ENCODE data around the gene NMT1.

The NMT1 gene

GRCh38 chr17:45060797-45061605, at the start of gene NMT1:
TSS of gene NMT1 (plus strand) at chr17:45061317. CDS start at chr17:45061330, 13 bp downstream.
- FAIRE-seq: peak; percentile 97

- no peak for FAIRE-seq
Measured at GRCh38 chr17:45011767-45012166, 49.4 kb upstream of the NMT1 start.

GRCh38 chr17:45013021-45013997, 47.8 kb upstream of the NMT1 start:
- no peak for FAIRE-seq

- FAIRE-seq: no peak
Measured at GRCh38 chr17:45016237-45016636, 44.9 kb upstream of the NMT1 start.

GRCh38 chr17:45016823-45017222, 44.3 kb upstream of the NMT1 start:
- FAIRE-seq: no peak

- no peak for FAIRE-seq
Measured at GRCh38 chr17:45018514-45018847, 42.6 kb upstream of the NMT1 start.

- FAIRE-seq: no peak
Measured at GRCh38 chr17:45018848-45019711, 42.0 kb upstream of the NMT1 start.

GRCh38 chr17:45020354-45021138, 40.6 kb upstream of the NMT1 start:
- FAIRE-seq: no peak

- no peak for FAIRE-seq
Measured at GRCh38 chr17:45021607-45022287, 39.4 kb upstream of the NMT1 start.

GRCh38 chr17:45022288-45022648, 38.8 kb upstream of the NMT1 start:
- FAIRE-seq: peak; percentile 56

- no peak for FAIRE-seq
Measured at GRCh38 chr17:45022655-45023339, 38.3 kb upstream of the NMT1 start.

- FAIRE-seq: no peak
Measured at GRCh38 chr17:45029096-45029495, 32.0 kb upstream of the NMT1 start.

GRCh38 chr17:45029758-45030423, 31.2 kb upstream of the NMT1 start:
- no peak for FAIRE-seq

- no peak for FAIRE-seq
Measured at GRCh38 chr17:45030733-45031132, 30.4 kb upstream of the NMT1 start.

- no peak for FAIRE-seq
Measured at GRCh38 chr17:45031231-45032173, 29.6 kb upstream of the NMT1 start.

- FAIRE-seq: no peak
Measured at GRCh38 chr17:45032174-45032541, 29.0 kb upstream of the NMT1 start.

GRCh38 chr17:45034599-45034998, 26.5 kb upstream of the NMT1 start:
- no peak for FAIRE-seq

- FAIRE-seq: no peak
Measured at GRCh38 chr17:45035848-45036247, 25.3 kb upstream of the NMT1 start.

- peak; percentile 42 for FAIRE-seq
Measured at GRCh38 chr17:45036691-45037090, 24.4 kb upstream of the NMT1 start.

Measured in G401.6 (cell line).